Sigmoid colon (tissue), 7 donors: ENCODE data around the gene TMUB2. TPM values are rescaled to one million over a fixed set of nuclear protein-coding genes. Genes with fewer than 3 reads are reported as not detected.

Experiments used
- DNase-seq: peaks from one replicate; pipeline ENCODE4 v3.0.0-alpha.2; 2019
- H3K27ac ChIP-seq, 4 donors: fragments of 200-600 bp; sonication (generic); one replicate each; pipeline ENCODE4 v1.5.1; 2016 to 2019; ENCODE audit warnings: mild to moderate bottlenecking in 1 of 4
- H3K27me3 ChIP-seq, 3 donors: fragments of 200-600 bp; sonication (generic); one replicate each; pipeline ENCODE4 v1.5.1; 2019; ENCODE audit warnings: mild to moderate bottlenecking in 1 of 3
- H3K36me3 ChIP-seq, 4 donors: fragments of 200-600 bp; sonication (generic); one replicate each; pipeline ENCODE4 v1.5.1; 2016 to 2019
- H3K4me1 ChIP-seq, 4 donors: fragments of 200-600 bp; sonication (generic); one replicate each; pipeline ENCODE4 v1.5.1; 2017 to 2019
- H3K4me3 ChIP-seq, 4 donors: fragments of 200-600 bp; sonication (generic); one replicate each; pipeline ENCODE4 v1.5.1; 2017 to 2019; ENCODE audit warnings: mild to moderate bottlenecking in 2 of 4, moderate library complexity in 1 of 4
- H3K9me3 ChIP-seq, 4 donors: fragments of 200-600 bp in 3 of 4; sonication (generic) in 3 of 4; one replicate each; pipeline versions ENCODE4 v1.5.1 to v1.6.1; 2013 to 2019
- CTCF ChIP-seq, 4 experiments: fragments of 450-650 bp in 3 of 4; fragments of 200-600 bp in 1 of 4; IDR thresholded peaks; one replicate each; pipeline ENCODE4 v1.5.1; 2016 to 2019; ENCODE audit warnings: antibody characterized with exemption in 4 of 4, mild to moderate bottlenecking in 3 of 4, moderate library complexity in 2 of 4
- EP300 ChIP-seq, 4 donors: sonication (generic); formaldehyde crosslinking; IDR thresholded peaks; one replicate each; pipeline ENCODE4 v1.6.1; 2017; ENCODE audit warnings: antibody characterized with exemption in 4 of 4
- POLR2A ChIP-seq, 2 donors: fragments of 450-650 bp; IDR thresholded peaks; one replicate each; pipeline ENCODE4 v1.6.1; 2016; ENCODE audit warnings: antibody characterized with exemption in 2 of 2, mild to moderate bottlenecking in 2 of 2, moderate library complexity in 2 of 2
- POLR2AphosphoS5 ChIP-seq, 4 donors: sonication (generic); formaldehyde crosslinking; IDR thresholded peaks; one replicate each; pipeline ENCODE4 v1.6.1; 2017; ENCODE audit warnings: antibody characterized with exemption in 4 of 4
- WGBS, 2 donors: extraction: QIAGEN DNeasy Blood & Tissue Kit; methylation state at CpG; one replicate each; pipeline ENCODE4 v1.1.7; 2013; 5-methylcytosine and 5-hydroxymethylcytosine counted together
- intact Hi-C: fragments of 100-400 bp; cut with DNase I; formaldehyde crosslinking; loops from one replicate; pipeline ENCODE4 v1.15.1; 2023
- polyA plus RNA-seq, 3 donors: library from polyadenylated mRNA; stranded (reverse); fragments of 200-250 nt; gene quantifications; one replicate each; pipeline ENCODE4 v1.2.3, GENCODE V29; 2013
- total RNA-seq, 4 donors: library from RNA; depleted of rRNA; stranded (reverse); fragments of >200 nt; gene quantifications; one replicate each; pipeline ENCODE4 v1.1.0, GENCODE V29; 2016
- donor health status: healthy with polysubstance abuse.
- donor health status: Bipolar disorder and iron deficiency.
- donor health status: healthy.

The TMUB2 gene
- total and polyA plus RNA-seq, 7 donors: 19.0 to 41.3 (median 28.8) TPM

GRCh38 chr17:44155488-44155887, 31.3 kb upstream of the TMUB2 start:
- 91 to 92% methylated on average over 2 of the region's 2 CpGs for WGBS, 2 donors
- Histone ChIP-seq H3K27me3 (no peaks in the 10 kb centered on the region), H3K36me3 (no peaks in the 10 kb centered on the region), H3K4me1 (no peaks in the 10 kb centered on the region), H3K4me3 (no peak overlapping the region), H3K27ac (no peak overlapping the region), H3K9me3 (no peaks in the 10 kb centered on the region)
- DNase-seq: no peak
- intact Hi-C loops: no loop called here
- TF ChIP-seq CTCF (IDR thresholded peaks at IDR 0.05): no peak
- no peak for TF ChIP-seq POLR2AphosphoS5 (IDR thresholded peaks at IDR 0.05)
- TF ChIP-seq POLR2A (IDR thresholded peaks at IDR 0.05): no peak
- TF ChIP-seq EP300 (IDR thresholded peaks at IDR 0.05): no peak

- Histone ChIP-seq H3K27me3 (no peaks in the 10 kb centered on the region), H3K4me3 (no peak overlapping the region), H3K4me1 (no peaks in the 10 kb centered on the region), H3K9me3 (no peaks in the 10 kb centered on the region), H3K36me3 (no peaks in the 10 kb centered on the region), H3K27ac (no peak overlapping the region)
- DNase-seq: no peak
- TF ChIP-seq EP300 (IDR thresholded peaks at IDR 0.05): no peak
- TF ChIP-seq POLR2A (IDR thresholded peaks at IDR 0.05): no peak
- TF ChIP-seq POLR2AphosphoS5 (IDR thresholded peaks at IDR 0.05): no peak
- no peak for TF ChIP-seq CTCF (IDR thresholded peaks at IDR 0.05)
- 88 to 91% methylated on average over 15 of the region's 15 CpGs for WGBS, 2 donors
- intact Hi-C loops: loop anchor here (10.0 kb wide), 1 partner anchor 215 kb away; the partner anchor contains the start of gene PPY
Observed at GRCh38 chr17:44159519-44160210, 27.1 kb upstream of the TMUB2 start.

GRCh38 chr17:44164476-44164875, 22.3 kb upstream of the TMUB2 start:
- 94 to 96% methylated on average over 1 of the region's 1 CpG for WGBS, 2 donors
- H3K27me3 ChIP-seq: no peaks in the 10 kb centered on the region
- H3K27ac ChIP-seq: no peak overlapping the region
- H3K4me3 ChIP-seq: no peak overlapping the region
- no peak for DNase-seq
- H3K9me3 ChIP-seq: no peaks in the 10 kb centered on the region
- peaks cover 0 to 9% (median 6%) of the 10 kb centered on the region in 4 donors for H3K4me1 ChIP-seq
- intact Hi-C loops: loop anchor here (10.0 kb wide), 1 partner anchor 220 kb away; the partner anchor contains the start of gene PPY
- TF ChIP-seq POLR2AphosphoS5 (IDR thresholded peaks at IDR 0.05) (no peak), POLR2A (IDR thresholded peaks at IDR 0.05) (no peak), CTCF (IDR thresholded peaks at IDR 0.05) (no peak), EP300 (IDR thresholded peaks at IDR 0.05) (no peak)
- no peaks in the 10 kb centered on the region for H3K36me3 ChIP-seq

- Histone ChIP-seq H3K4me3 (no peak overlapping the region), H3K9me3 (no peaks in the 10 kb centered on the region), H3K36me3 (no peaks in the 10 kb centered on the region), H3K27me3 (no peaks in the 10 kb centered on the region), H3K27ac (no peak overlapping the region), H3K4me1 (peaks cover 0 to 32% (median 23%) of the 10 kb centered on the region in 4 donors)
- no peak for DNase-seq
- 81 to 92% methylated on average over 7 of the region's 7 CpGs for WGBS, 2 donors
- no peak for TF ChIP-seq CTCF (IDR thresholded peaks at IDR 0.05)
- no peak for TF ChIP-seq EP300 (IDR thresholded peaks at IDR 0.05)
- intact Hi-C loops: loop anchor here (10.0 kb wide), 1 partner anchor 223 kb away; the partner anchor contains the start of gene PPY
Observed at GRCh38 chr17:44167181-44167861, 19.5 kb upstream of the TMUB2 start.
